Measurements from ENCODE around the gene ZDHHC8. TPM values are rescaled to one million over a fixed set of nuclear protein-coding genes. Genes with fewer than 3 reads are reported as not detected.

The ZDHHC8 gene
- total RNA-seq, 1 donor from 2014 or later: 42.4 TPM

DNA sequence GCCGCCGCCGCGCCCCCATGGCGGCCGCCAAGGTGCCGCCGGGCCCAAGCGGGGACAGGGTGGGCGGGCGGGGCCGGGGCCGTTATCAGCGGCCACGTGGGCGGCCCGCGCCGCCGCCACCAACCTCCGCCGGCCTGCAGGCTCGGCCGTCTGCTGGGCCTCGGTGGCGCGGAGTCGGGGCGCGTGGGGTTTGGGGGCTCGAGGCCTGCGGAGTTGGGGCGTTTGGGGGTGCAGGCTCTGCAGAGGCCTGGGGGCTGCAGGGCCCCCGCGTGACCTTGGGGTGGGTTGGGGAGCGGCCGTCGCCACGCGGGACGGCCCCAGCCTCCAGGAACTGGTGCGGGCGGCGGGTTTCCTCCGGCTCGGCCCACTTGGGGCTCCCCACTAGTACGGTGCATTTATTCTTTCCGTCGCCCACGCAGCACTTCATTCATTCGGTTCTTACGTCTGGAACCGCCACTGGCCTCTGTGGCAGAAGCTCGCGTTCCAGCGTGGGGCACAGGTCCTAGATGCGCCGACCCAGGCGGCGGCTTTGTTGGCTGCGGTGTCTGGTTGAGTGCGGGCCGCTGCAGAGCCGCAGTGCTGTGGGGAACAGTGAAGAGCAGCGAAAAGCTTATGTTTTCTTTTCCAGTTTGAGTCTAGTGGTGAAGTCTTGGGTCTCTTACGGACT is 13.8 kb upstream of the ZDHHC8 start:
- H3K4me1 ChIP-seq: peaks cover 51% of the 10 kb centered on the region
- H3K27me3 ChIP-seq (ENCODE audit: low read depth): no peaks in the 10 kb centered on the region
- TF ChIP-seq, protein P1, sequence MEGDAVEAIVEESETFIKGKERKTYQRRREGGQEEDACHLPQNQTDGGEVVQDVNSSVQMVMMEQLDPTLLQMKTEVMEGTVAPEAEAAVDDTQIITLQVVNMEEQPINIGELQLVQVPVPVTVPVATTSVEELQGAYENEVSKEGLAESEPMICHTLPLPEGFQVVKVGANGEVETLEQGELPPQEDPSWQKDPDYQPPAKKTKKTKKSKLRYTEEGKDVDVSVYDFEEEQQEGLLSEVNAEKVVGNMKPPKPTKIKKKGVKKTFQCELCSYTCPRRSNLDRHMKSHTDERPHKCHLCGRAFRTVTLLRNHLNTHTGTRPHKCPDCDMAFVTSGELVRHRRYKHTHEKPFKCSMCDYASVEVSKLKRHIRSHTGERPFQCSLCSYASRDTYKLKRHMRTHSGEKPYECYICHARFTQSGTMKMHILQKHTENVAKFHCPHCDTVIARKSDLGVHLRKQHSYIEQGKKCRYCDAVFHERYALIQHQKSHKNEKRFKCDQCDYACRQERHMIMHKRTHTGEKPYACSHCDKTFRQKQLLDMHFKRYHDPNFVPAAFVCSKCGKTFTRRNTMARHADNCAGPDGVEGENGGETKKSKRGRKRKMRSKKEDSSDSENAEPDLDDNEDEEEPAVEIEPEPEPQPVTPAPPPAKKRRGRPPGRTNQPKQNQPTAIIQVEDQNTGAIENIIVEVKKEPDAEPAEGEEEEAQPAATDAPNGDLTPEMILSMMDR (IDR thresholded peaks at IDR 0.05; ENCODE audit: borderline replicate concordance): no peak
- H3K4me3 ChIP-seq: peak overlapping the region; percentile 79
- intact Hi-C loops (cut with micrococcal nuclease): no loop called here
- H3K9me3 ChIP-seq (replicated peaks): no peaks in the 10 kb centered on the region
- H3K36me3 ChIP-seq: peaks cover 62% of the 10 kb centered on the region
- DNase-seq: peak; percentile 30
- H3K27ac ChIP-seq (replicated peaks): peak overlapping the region; percentile 91

DNA sequence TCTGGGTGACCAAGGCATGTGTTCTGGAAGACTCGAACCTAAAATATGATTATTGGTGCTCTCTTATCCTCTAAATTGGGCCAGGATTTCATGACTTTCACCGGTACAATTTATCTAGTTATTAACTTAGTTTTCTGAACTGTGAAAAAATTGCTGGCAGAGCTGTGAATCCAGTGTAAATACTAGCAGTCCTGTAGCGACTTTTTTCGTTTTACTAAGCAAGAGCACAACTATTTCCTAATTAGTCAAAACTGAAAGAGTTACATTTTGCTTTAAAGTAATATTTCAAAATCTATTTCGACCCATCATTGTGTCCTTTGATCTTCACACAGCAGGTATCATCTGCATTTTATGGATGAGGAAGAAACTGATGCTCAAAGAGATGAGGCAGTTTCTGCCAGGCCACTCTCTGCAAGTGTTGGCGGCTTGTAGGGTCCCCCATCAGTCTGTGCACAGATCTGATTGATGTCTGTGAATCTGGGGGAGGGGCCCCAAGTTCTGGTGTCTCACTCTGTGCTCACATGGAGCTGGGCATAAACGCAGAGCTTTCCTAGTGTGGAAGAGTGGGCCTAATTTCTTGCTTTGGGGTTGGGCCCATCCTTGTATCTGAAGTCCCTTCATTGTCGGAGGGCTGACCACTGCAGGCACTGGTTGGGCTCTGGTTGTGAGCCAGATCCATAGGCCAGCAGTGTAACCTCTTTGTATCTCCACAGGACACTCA is 13.1 kb upstream of the ZDHHC8 start:
- peaks cover 57% of the 10 kb centered on the region for H3K36me3 ChIP-seq
- H3K27me3 ChIP-seq (ENCODE audit: low read depth): no peaks in the 10 kb centered on the region
- H3K4me3 ChIP-seq: peak overlapping the region; percentile 79
- no peaks in the 10 kb centered on the region for H3K9me3 ChIP-seq (replicated peaks)
- peak; percentile 5 for DNase-seq
- intact Hi-C loops (cut with micrococcal nuclease): no loop called here
- H3K4me1 ChIP-seq: peaks cover 51% of the 10 kb centered on the region
- H3K27ac ChIP-seq (replicated peaks): peak overlapping the region; percentile 91
- TF ChIP-seq, protein P1 (IDR thresholded peaks at IDR 0.05; ENCODE audit: borderline replicate concordance): no peak

DNA sequence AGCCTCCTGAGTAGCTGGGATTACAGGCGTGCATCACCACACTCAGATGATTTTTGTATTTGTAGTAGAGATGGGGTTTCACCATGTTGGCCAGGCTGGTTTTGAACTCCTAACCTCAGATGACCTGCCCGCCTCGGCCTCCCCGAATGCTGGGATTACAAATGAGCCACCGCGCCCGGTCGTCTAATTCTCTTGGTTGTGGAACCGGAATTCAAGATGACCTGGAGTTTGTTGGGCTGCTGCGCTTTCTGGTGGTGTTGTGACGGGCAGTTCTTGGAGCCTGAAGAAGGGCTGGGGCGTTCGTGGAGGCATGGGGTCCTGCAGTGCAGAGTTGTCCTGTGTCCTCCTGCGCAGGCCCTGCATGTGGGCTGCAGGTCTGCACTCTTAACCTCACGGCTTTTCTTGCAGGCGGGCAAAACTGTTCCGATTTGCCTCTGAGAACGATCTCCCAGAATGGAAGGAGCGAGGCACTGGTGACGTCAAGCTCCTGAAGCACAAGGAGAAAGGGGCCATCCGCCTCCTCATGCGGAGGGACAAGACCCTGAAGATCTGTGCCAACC is 9.7 kb upstream of the ZDHHC8 start:
- Histone ChIP-seq H3K27me3 (ENCODE audit: low read depth) (no peaks in the 10 kb centered on the region), H3K4me3 (no peak overlapping the region), H3K36me3 (peaks cover 70% of the 10 kb centered on the region), H3K9me3 (replicated peaks) (no peaks in the 10 kb centered on the region), H3K27ac (replicated peaks) (no peak overlapping the region), H3K4me1 (peaks cover 33% of the 10 kb centered on the region)
- intact Hi-C loops (cut with micrococcal nuclease): no loop called here
- TF ChIP-seq, protein P1 (IDR thresholded peaks at IDR 0.05; ENCODE audit: borderline replicate concordance): no peak
- DNase-seq: no peak

DNA sequence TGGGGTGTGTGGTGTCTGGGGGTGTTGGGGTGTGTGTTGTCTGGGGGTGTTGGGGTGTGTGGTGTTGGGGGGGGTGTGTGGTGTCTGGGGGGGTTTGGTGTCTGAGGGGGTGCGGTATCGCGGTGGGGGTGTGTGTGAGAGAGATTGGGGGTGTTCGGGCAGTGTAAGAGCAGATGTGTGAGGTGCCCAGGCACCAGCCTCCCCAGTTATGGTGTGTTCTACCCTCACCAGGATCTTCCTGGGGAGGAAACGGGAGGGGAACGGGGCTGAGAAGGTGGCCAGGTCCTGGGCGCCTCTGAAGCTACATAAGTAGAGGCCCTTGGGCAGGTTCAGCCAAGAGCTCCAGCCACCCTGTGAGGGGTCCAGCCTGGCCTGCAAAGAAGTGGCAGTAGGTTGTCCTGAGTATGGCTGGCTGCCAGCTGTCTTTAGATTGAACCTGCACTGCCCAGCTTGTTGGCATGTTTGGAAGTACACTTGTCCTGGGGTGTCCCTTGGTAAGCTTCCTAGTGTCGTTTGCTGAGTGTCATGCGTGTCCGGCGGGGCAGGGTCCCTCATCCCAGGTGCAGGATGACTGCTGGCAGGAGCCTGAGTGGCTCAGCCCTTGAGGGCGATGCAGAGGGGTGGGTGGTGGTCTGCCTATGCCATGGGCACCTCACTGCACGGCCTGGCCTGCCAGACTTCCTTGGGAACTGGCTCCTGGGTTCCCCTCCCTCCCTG is 8.1 kb upstream of the ZDHHC8 start:
- peaks cover 29% of the 10 kb centered on the region for H3K4me1 ChIP-seq
- no peak overlapping the region for H3K4me3 ChIP-seq
- no peaks in the 10 kb centered on the region for H3K27me3 ChIP-seq (ENCODE audit: low read depth)
- H3K9me3 ChIP-seq (replicated peaks): no peaks in the 10 kb centered on the region
- H3K36me3 ChIP-seq: peaks cover 77% of the 10 kb centered on the region
- intact Hi-C loops (cut with micrococcal nuclease): no loop called here
- TF ChIP-seq, protein P1 (IDR thresholded peaks at IDR 0.05; ENCODE audit: borderline replicate concordance): no peak
- no peak overlapping the region for H3K27ac ChIP-seq (replicated peaks)
- DNase-seq: no peak

DNA sequence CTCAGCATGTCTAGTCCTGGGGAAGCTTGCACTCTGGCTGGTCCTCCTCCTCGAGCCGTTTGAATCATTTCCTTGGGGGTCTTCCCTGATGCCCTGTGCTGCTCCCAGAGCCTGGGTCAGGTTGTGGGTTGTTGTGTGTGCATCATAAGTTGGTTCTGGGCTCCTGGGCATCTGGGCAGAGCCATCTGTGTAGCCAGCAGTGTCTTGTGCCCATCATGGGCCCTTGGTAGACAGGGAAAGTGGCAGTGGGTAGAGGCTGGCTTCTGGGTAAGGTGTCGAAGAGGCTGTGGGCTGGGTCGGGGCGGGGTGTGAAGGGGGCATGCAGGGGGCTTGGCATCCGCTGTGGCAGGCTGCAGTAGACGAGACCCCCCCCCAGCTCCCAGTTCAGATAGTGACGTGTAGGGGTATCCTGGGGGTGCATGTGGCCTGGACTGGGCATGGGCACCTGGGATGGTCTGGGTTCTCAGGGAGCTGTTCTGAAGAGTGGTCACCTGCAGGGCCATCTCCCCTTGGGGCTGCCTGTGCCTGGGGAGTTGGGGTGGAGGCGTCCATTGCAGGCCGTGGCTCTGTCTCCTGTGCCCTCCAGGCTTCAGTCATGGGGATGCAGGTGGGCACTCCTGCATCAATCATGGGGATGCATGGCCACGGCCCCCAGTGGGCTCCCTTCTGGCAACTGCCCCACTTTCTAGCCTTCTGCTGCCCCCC is 7.4 kb upstream of the ZDHHC8 start:
- DNase-seq: no peak
- TF ChIP-seq, protein P1 (IDR thresholded peaks at IDR 0.05; ENCODE audit: borderline replicate concordance): no peak
- no peaks in the 10 kb centered on the region for H3K27me3 ChIP-seq (ENCODE audit: low read depth)
- no peak overlapping the region for H3K27ac ChIP-seq (replicated peaks)
- peaks cover 24% of the 10 kb centered on the region for H3K4me1 ChIP-seq
- no peaks in the 10 kb centered on the region for H3K9me3 ChIP-seq (replicated peaks)
- H3K36me3 ChIP-seq: peaks cover 73% of the 10 kb centered on the region
- intact Hi-C loops (cut with micrococcal nuclease): no loop called here
- H3K4me3 ChIP-seq: no peak overlapping the region

Data from left ventricle myocardium inferior (tissue), 1 donor.